ENCODE measurements around the gene PBX2.
A peak's percentile ranks its signal among the peaks of the same experiment; 100 is the strongest.

DNA sequence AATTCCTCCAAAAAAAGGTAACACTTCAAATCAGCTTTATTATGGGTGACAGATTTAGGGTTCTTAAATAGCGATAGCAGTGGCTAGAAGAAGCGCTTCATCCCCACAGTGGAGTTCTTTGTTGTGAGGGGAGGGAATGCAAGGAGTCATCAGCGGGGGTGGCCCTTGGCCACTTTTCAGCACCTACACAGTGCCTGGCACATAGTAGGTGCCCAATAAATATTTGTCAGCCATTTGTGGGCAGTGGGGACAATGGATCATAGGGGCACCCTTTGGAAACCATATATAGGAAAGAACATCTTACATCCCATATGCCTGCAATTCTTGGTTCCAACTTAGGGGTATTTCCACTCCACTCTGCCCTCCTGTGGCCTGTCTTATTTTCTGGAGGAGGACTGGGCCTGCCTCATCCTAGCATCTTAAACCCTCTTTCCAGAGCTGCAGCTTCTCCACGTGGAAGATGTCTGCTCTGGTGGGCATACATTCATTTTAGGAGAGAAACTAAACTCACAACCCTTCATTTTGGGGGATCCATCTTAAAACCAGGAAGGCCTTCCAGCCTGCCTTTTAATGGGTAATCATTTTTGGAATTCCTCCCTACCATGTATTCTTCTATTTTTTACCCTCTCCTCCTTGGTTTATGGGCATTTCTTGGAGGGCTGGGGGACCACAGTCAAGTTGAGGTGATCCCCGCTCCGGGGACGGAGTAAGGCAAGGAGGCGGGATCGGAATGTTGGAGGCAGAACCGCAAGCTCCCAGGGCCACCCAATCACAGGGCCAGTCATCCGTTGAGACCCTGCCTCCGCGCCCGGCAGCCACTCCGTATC lies 5.0 kb upstream of the PBX2 start:
- peak; percentile 58; the same call in 1 of the 2 replicates for TF ChIP-seq SMC3 (IDR thresholded peaks at IDR 0.05; ENCODE audit: low read depth, low read length)
- TF ChIP-seq, protein P1, sequence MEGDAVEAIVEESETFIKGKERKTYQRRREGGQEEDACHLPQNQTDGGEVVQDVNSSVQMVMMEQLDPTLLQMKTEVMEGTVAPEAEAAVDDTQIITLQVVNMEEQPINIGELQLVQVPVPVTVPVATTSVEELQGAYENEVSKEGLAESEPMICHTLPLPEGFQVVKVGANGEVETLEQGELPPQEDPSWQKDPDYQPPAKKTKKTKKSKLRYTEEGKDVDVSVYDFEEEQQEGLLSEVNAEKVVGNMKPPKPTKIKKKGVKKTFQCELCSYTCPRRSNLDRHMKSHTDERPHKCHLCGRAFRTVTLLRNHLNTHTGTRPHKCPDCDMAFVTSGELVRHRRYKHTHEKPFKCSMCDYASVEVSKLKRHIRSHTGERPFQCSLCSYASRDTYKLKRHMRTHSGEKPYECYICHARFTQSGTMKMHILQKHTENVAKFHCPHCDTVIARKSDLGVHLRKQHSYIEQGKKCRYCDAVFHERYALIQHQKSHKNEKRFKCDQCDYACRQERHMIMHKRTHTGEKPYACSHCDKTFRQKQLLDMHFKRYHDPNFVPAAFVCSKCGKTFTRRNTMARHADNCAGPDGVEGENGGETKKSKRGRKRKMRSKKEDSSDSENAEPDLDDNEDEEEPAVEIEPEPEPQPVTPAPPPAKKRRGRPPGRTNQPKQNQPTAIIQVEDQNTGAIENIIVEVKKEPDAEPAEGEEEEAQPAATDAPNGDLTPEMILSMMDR (conservative IDR thresholded peaks at IDR 0.05; ENCODE audit: low read depth, low read length) = peak; percentile 62
- TF ChIP-seq, protein P2, sequence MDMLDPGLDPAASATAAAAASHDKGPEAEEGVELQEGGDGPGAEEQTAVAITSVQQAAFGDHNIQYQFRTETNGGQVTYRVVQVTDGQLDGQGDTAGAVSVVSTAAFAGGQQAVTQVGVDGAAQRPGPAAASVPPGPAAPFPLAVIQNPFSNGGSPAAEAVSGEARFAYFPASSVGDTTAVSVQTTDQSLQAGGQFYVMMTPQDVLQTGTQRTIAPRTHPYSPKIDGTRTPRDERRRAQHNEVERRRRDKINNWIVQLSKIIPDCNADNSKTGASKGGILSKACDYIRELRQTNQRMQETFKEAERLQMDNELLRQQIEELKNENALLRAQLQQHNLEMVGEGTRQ (IDR thresholded peaks at IDR 0.05; ENCODE audit: low read depth, low read length) = no peak
- TF ChIP-seq MXI1 (IDR thresholded peaks at IDR 0.05; ENCODE audit: borderline replicate concordance, low read depth, low read length) = no peak
- TF ChIP-seq CEBPB (IDR thresholded peaks at IDR 0.05; ENCODE audit: low read depth, low read length) = no peak
- TF ChIP-seq MAZ (IDR thresholded peaks at IDR 0.05; ENCODE audit: borderline replicate concordance, low read depth, low read length) = no peak
- TF ChIP-seq RCOR1 (IDR thresholded peaks at IDR 0.05; ENCODE audit: insufficient replicate concordance, low read length) = no peak
- no peak for TF ChIP-seq POLR2A (IDR thresholded peaks at IDR 0.05; ENCODE audit: low read depth, low read length)
- TF ChIP-seq RAD21 (IDR thresholded peaks at IDR 0.05; ENCODE audit: low read length) = peak; percentile 58
